Hepatocyte (in vitro differentiated cells): Measurements from ENCODE around the gene C4A.
"Not testable (repeated sequence)": the region's sequence is repeated elsewhere in the genome, so short reads cannot be mapped to it uniquely, and the experiment has no call there.

ENCODE experiments used
- CTCF ChIP-seq: fragments of 200-600 bp; sonication (generic); IDR thresholded peaks from 2 replicates; pipeline ENCODE4 v1.5.1; 2016; ENCODE audit warnings: antibody characterized with exemption, mild to moderate bottlenecking; ENCODE audit not compliant: poor library complexity
- EZH2phosphoT487 ChIP-seq: fragments of 200-600 bp; sonication (generic); IDR thresholded peaks from one replicate; pipeline ENCODE4 v1.6.1; 2018; ENCODE audit warnings: antibody characterized with exemption, mild to moderate bottlenecking, low read depth, moderate library complexity; ENCODE audit not compliant: unreplicated experiment, severe bottlenecking

DNA sequence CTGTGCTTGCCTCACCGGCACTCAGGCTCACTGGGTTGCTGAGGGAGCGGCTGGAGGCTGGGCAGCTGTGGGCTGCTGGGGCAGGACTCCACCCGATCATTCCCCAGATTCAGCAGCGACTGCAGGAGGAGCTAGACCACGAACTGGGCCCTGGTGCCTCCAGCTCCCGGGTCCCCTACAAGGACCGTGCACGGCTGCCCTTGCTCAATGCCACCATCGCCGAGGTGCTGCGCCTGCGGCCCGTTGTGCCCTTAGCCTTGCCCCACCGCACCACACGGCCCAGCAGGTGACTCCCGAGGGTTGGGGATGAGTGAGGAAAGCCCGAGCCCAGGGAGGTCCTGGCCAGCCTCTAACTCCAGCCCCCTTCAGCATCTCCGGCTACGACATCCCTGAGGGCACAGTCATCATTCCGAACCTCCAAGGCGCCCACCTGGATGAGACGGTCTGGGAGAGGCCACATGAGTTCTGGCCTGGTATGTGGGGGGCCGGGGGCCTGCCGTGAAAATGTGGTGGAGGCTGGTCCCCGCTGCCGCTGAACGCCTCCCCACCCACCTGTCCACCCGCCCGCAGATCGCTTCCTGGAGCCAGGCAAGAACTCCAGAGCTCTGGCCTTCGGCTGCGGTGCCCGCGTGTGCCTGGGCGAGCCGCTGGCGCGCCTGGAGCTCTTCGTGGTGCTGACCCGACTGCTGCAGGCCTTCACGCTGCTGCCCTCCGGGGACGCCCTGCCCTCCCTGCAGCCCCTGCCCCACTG is 58.6 kb downstream of the C4A start:
- not testable (repeated sequence) for TF ChIP-seq EZH2phosphoT487, CTCF
